ENCODE results near the gene PDE8B. TPM values are rescaled to one million over a fixed set of nuclear protein-coding genes. Genes with fewer than 3 reads are reported as not detected.

PDE8B gene
- total RNA-seq, 1 donor from 2014 or later: not detected

GRCh38 chr5:77356740-77357139 lies 146.3 kb downstream of the PDE8B start:
- TF ChIP-seq CTCF (IDR thresholded peaks at IDR 0.05): no peak
- no peaks in the 10 kb centered on the region for H3K9me3 Mint-ChIP-seq
- ATAC-seq (ENCODE audit: low read depth): peak; percentile 68
- ChIA-PET POLR2A (no interaction called here), CTCF (no interaction called here)
- no peaks in the 10 kb centered on the region for H3K27me3 Mint-ChIP-seq
- H3K4me1 Mint-ChIP-seq: peaks cover 10% of the 10 kb centered on the region
- H3K4me3 Mint-ChIP-seq: no peak overlapping the region
- no peaks in the 10 kb centered on the region for H3K36me3 Mint-ChIP-seq (ENCODE audit: low read depth)
- intact Hi-C loops (cut with micrococcal nuclease): loop anchor here (5.0 kb wide), 1 partner anchor 136 kb away; the partner anchor contains the start of gene WDR41
- DNase-seq: no peak
- no peak overlapping the region for H3K27ac Mint-ChIP-seq

DNA sequence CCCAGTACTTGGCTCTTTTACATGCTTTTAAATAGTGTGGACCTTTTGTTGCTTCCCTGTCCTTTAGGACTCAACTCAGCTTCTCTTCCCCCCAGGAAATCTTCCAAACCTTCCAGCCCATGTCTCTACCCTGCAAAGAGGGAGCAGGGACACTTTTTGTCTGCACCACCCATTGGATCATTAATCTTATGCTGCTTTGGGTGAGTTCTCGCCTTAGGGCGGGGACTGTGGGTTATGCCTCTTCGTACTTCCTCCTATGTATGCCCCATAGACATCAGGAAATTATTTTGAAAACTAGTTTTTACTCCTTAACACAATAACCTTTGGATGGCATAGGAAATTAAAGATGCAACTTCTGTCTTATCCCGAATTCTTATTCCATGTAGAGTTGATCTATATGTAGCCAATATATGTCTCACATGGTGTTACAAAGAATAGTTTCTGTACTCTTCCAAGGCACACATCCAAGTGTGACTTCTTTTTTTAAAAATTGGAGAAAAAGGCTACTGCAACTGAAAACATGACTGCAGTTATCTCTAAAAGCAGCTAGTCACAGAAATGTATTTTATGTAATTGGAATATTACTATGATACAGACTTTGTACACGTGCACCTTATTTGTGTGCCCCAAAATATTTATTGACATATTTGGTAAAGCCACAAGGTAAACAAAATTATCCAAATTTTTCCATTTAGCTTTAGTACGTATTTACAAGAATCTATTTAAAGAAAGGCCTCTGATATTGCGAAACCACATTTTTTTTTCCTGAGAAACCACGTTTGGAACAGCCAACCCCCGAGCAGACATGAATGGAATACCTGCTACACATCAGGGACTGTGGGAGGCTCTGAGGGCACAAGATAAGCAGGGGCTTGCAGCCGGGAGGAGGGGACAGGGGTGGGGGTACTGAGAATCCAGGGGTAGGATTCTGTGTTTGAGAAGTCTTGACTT lies 148.1 kb downstream of the PDE8B start:
- no peak for DNase-seq
- no peaks in the 10 kb centered on the region for H3K36me3 Mint-ChIP-seq (ENCODE audit: low read depth)
- ChIA-PET CTCF (no interaction called here), POLR2A (no interaction called here)
- no peak for ATAC-seq (ENCODE audit: low read depth)
- no peaks in the 10 kb centered on the region for H3K9me3 Mint-ChIP-seq
- no peak overlapping the region for H3K27ac Mint-ChIP-seq
- no peaks in the 10 kb centered on the region for H3K27me3 Mint-ChIP-seq
- no peak overlapping the region for H3K4me3 Mint-ChIP-seq
- TF ChIP-seq CTCF (IDR thresholded peaks at IDR 0.05): no peak
- intact Hi-C loops (cut with micrococcal nuclease): loop anchor here (5.0 kb wide), 1 partner anchor 134 kb away; the partner anchor contains the start of gene WDR41
- peaks cover 10% of the 10 kb centered on the region for H3K4me1 Mint-ChIP-seq

- H3K4me3 Mint-ChIP-seq: no peak overlapping the region
- H3K4me1 Mint-ChIP-seq: peaks cover 10% of the 10 kb centered on the region
- DNase-seq (no peak), ATAC-seq (ENCODE audit: low read depth) (no peak)
- ChIA-PET CTCF (no interaction called here), POLR2A (no interaction called here)
- H3K27ac Mint-ChIP-seq: no peak overlapping the region
- intact Hi-C loops (cut with micrococcal nuclease): loop anchor here (5.0 kb wide), 1 partner anchor 133 kb away; the partner anchor contains the start of gene WDR41
- no peaks in the 10 kb centered on the region for H3K36me3 Mint-ChIP-seq (ENCODE audit: low read depth)
- H3K27me3 Mint-ChIP-seq: no peaks in the 10 kb centered on the region
- no peak for TF ChIP-seq CTCF (IDR thresholded peaks at IDR 0.05)
- no peaks in the 10 kb centered on the region for H3K9me3 Mint-ChIP-seq
These were observed 148.8 kb downstream of the PDE8B start for GRCh38 chr5:77359231-77359630.

- TF ChIP-seq CTCF (IDR thresholded peaks at IDR 0.05): no peak
- ATAC-seq (ENCODE audit: low read depth) (no peak), DNase-seq (no peak)
- Mint-ChIP-seq H3K4me3 (no peak overlapping the region), H3K4me1 (peaks cover 7% of the 10 kb centered on the region), H3K9me3 (no peaks in the 10 kb centered on the region), H3K36me3 (ENCODE audit: low read depth) (no peaks in the 10 kb centered on the region), H3K27ac (no peak overlapping the region), H3K27me3 (no peaks in the 10 kb centered on the region)
- CTCF ChIA-PET: no interaction called here
- POLR2A ChIA-PET: no interaction called here
- intact Hi-C loops (cut with micrococcal nuclease): no loop called here
These were observed 149.9 kb downstream of the PDE8B start for GRCh38 chr5:77360381-77360780.

DNA sequence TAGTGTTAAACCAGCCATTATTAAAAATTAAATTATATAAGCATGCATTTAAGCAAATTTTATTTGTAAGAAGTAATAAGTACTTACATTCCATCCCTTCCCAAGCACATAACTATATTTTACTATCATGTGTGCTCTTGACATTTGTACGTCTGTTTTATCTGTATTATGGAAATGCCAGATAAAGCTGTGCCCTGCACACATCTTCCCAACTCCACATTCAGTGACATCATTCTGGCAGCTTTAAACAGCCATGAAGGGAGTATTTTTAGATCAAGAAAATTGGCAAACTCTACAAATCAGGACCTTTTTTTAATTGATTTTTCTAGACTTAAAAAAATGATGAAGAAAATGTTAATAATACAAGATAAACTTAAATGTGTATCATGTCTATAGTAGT lies 150.5 kb downstream of the PDE8B start:
- DNase-seq (no peak), ATAC-seq (ENCODE audit: low read depth) (no peak)
- H3K4me1 Mint-ChIP-seq: peaks cover 4% of the 10 kb centered on the region
- ChIA-PET CTCF (no interaction called here), POLR2A (no interaction called here)
- no peak overlapping the region for H3K27ac Mint-ChIP-seq
- no peak overlapping the region for H3K4me3 Mint-ChIP-seq
- no peaks in the 10 kb centered on the region for H3K27me3 Mint-ChIP-seq
- H3K36me3 Mint-ChIP-seq (ENCODE audit: low read depth): no peaks in the 10 kb centered on the region
- no peak for TF ChIP-seq CTCF (IDR thresholded peaks at IDR 0.05)
- H3K9me3 Mint-ChIP-seq: no peaks in the 10 kb centered on the region
- intact Hi-C loops (cut with micrococcal nuclease): no loop called here

Measured in activated B cell treated with CpG ODN at 0.5 μM for 24 hours (primary cell).